ENCODE data around the gene SPZ1. TPM values are rescaled to one million over a fixed set of nuclear protein-coding genes. Genes with fewer than 3 reads are reported as not detected.
"Not testable (repeated sequence)": the region's sequence is repeated elsewhere in the genome, so short reads cannot be mapped to it uniquely, and the experiment has no call there.

Gene SPZ1
- total RNA-seq, 1 experiment from 2014 or later = not detected

GRCh38 chr5:80348171-80348570 lies 28.4 kb downstream of the SPZ1 start:
- TF ChIP-seq, protein P1, sequence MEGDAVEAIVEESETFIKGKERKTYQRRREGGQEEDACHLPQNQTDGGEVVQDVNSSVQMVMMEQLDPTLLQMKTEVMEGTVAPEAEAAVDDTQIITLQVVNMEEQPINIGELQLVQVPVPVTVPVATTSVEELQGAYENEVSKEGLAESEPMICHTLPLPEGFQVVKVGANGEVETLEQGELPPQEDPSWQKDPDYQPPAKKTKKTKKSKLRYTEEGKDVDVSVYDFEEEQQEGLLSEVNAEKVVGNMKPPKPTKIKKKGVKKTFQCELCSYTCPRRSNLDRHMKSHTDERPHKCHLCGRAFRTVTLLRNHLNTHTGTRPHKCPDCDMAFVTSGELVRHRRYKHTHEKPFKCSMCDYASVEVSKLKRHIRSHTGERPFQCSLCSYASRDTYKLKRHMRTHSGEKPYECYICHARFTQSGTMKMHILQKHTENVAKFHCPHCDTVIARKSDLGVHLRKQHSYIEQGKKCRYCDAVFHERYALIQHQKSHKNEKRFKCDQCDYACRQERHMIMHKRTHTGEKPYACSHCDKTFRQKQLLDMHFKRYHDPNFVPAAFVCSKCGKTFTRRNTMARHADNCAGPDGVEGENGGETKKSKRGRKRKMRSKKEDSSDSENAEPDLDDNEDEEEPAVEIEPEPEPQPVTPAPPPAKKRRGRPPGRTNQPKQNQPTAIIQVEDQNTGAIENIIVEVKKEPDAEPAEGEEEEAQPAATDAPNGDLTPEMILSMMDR (IDR thresholded peaks at IDR 0.05 in 2 of 3, conservative IDR thresholded peaks at IDR 0.05 in 1 of 3; ENCODE audit: borderline replicate concordance in 1 of 3, insufficient read depth in 1 of 3, low read depth in 2 of 3, low read length in 2 of 3) = no peak
- no peak for TF ChIP-seq ZNF274 (IDR thresholded peaks at IDR 0.05; ENCODE audit: low read depth, low read length)
- TF ChIP-seq TCF7L2 (IDR thresholded peaks at IDR 0.05; ENCODE audit: borderline replicate concordance, extremely low read depth, insufficient read depth, insufficient read length) = no peak
- no peak for TF ChIP-seq EGR1 (IDR thresholded peaks at IDR 0.05; ENCODE audit: low read depth)
- no peak for TF ChIP-seq YY1 (IDR thresholded peaks at IDR 0.05; ENCODE audit: extremely low read depth, insufficient replicate concordance, low read depth, low read length)
- no peak for TF ChIP-seq RAD21 (IDR thresholded peaks at IDR 0.05; ENCODE audit: low read depth)
- TF ChIP-seq SIN3A (IDR thresholded peaks at IDR 0.05; ENCODE audit: low read depth) = no peak
- TF ChIP-seq REST (IDR thresholded peaks at IDR 0.05; ENCODE audit: low read depth) = no peak
- TF ChIP-seq CBX3 (IDR thresholded peaks at IDR 0.05; ENCODE audit: low read depth) = no peak
- no peak for TF ChIP-seq EZH2phosphoT487 (IDR thresholded peaks at IDR 0.05; ENCODE audit: borderline replicate concordance)
- TF ChIP-seq, protein P2, sequence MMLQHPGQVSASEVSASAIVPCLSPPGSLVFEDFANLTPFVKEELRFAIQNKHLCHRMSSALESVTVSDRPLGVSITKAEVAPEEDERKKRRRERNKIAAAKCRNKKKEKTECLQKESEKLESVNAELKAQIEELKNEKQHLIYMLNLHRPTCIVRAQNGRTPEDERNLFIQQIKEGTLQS (IDR thresholded peaks at IDR 0.05) = no peak
- TF ChIP-seq JUND (IDR thresholded peaks at IDR 0.05) = no peak
- no peak for TF ChIP-seq EZH2 (IDR thresholded peaks at IDR 0.05)
- no peak for TF ChIP-seq POLR2AphosphoS5 (IDR thresholded peaks at IDR 0.05; ENCODE audit: low read depth, low read length)
- no peak for TF ChIP-seq ELF1 (IDR thresholded peaks at IDR 0.05; ENCODE audit: borderline replicate concordance, low read depth)
- Histone ChIP-seq H4K20me1 (ENCODE audit: insufficient read depth) (no peaks in the 10 kb centered on the region), H3K4me3 (replicated peaks in 1 of 2; ENCODE audit: low read depth in 1 of 2, low read length in 2 of 2) (no peak overlapping the region), H3K27me3 (ENCODE audit: insufficient read depth, low read length) (no peaks in the 10 kb centered on the region), H3K4me1 (ENCODE audit: control insufficient read depth in 1 of 2, insufficient read depth in 2 of 2, low read length in 2 of 2) (peaks cover 0 to 4% of the 10 kb centered on the region in 2 experiments; a peak in 2 of 4 replicates), H3K9me3 (ENCODE audit: control insufficient read depth in 1 of 2, insufficient read depth in 1 of 2, low read depth in 1 of 2, low read length in 2 of 2) (no peaks in the 10 kb centered on the region), H3K9ac (ENCODE audit: low read length) (no peak overlapping the region), H3K4me2 (ENCODE audit: low read length) (no peak overlapping the region), H3K36me3 (ENCODE audit: control insufficient read depth in 1 of 2, insufficient read depth in 2 of 2, low read length in 2 of 2) (no peaks in the 10 kb centered on the region), H2AFZ (ENCODE audit: low read depth, low read length, poor library complexity, severe bottlenecking) (no peak overlapping the region), H3K9me2 (ENCODE audit: insufficient read depth) (no peaks in the 10 kb centered on the region), H3K27ac (ENCODE audit: low read depth, low read length) (no peak overlapping the region), H3K79me2 (ENCODE audit: insufficient read depth, low read length) (no peaks in the 10 kb centered on the region)
- ATAC-seq = no peak
- no peak for DNase-seq (ENCODE audit: low read depth, low spot score)
- ChIA-PET RAD21 (ENCODE audit: low non-redundant PET in 1 of 2, low total read pairs in 2 of 2, uncharacterized antibody in 2 of 2, unreplicated experiment in 2 of 2) (no interaction called here), CTCF (no interaction called here), POLR2A (no interaction called here)
- no TSS peak for BruUV-seq (replicated peaks)
- intact Hi-C loops (cut with micrococcal nuclease) = loop anchor here (5.0 kb wide), 1 partner anchor 324 kb away; no protein-coding TSS in a partner anchor

DNA sequence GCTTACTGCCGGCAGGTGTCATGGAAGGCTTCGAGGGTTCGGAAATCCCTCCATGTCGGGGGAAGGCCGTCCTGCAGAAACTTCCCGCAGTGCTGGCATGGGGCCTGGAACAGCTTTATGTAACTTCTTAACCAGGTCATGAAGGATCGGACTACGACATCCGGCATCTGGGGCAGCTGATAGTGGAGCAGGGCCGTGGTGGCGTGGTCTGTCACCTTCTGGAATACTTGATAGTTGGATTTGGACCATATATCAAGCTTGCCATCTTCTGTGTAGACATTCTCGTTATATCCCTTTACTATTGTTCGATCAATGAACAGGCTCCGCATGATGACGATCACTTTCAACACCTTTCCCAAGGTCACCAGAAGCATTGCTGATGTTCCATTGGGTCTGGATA lies 31.2 kb downstream of the SPZ1 start:
- intact Hi-C loops (cut with micrococcal nuclease); H4K20me1 ChIP-seq (ENCODE audit: insufficient read depth); BruUV-seq (replicated peaks); CTCF ChIA-PET; DNase-seq (ENCODE audit: low read depth, low spot score); H3K79me2 ChIP-seq (ENCODE audit: insufficient read depth, low read length); ATAC-seq; H3K4me3 ChIP-seq (replicated peaks in 1 of 2; ENCODE audit: low read depth in 1 of 2, low read length in 2 of 2); H3K9ac ChIP-seq (ENCODE audit: low read length); H3K9me3 ChIP-seq (ENCODE audit: control insufficient read depth in 1 of 2, insufficient read depth in 1 of 2, low read depth in 1 of 2, low read length in 2 of 2); H2AFZ ChIP-seq (ENCODE audit: low read depth, low read length, poor library complexity, severe bottlenecking); H3K4me2 ChIP-seq (ENCODE audit: low read length); H3K36me3 ChIP-seq (ENCODE audit: control insufficient read depth in 1 of 2, insufficient read depth in 2 of 2, low read length in 2 of 2); RAD21 ChIA-PET (ENCODE audit: low non-redundant PET in 1 of 2, low total read pairs in 2 of 2, uncharacterized antibody in 2 of 2, unreplicated experiment in 2 of 2); H3K27ac ChIP-seq (ENCODE audit: low read depth, low read length); POLR2A ChIA-PET; H3K9me2 ChIP-seq (ENCODE audit: insufficient read depth); H3K4me1 ChIP-seq (ENCODE audit: control insufficient read depth in 1 of 2, insufficient read depth in 2 of 2, low read length in 2 of 2); H3K27me3 ChIP-seq (ENCODE audit: insufficient read depth, low read length): not testable (repeated sequence)

All from HCT116 (cell line).